Right ventricle myocardium inferior (tissue), 1 donor: ENCODE results near the gene TSKU. TPM values are rescaled to one million over a fixed set of nuclear protein-coding genes. Genes with fewer than 3 reads are reported as not detected.
A peak's percentile ranks its signal among the peaks of the same experiment; 100 is the strongest.

Source experiments
- ATAC-seq: fragments of 200-7000 bp; cut with Tn5 transposase; one replicate; pipeline ENCODE4 v1.9.1; 2020; ENCODE audit warnings: mild to moderate bottlenecking, moderate library complexity
- DNase-seq: peaks from one replicate; pipeline ENCODE4 v3.0.0; 2021; ENCODE audit errors: missing footprints
- intact Hi-C: fragments of 100-400 bp; cut with DNase I; formaldehyde crosslinking; loops from one replicate; pipeline ENCODE4 v1.11.0; 2022
- total RNA-seq: library from RNA; stranded (reverse); fragmentation: NEBNext Ultra II Directional; extraction: Animal tissue kit (Norgen Biotek cat#: 25700); gene quantifications from one replicate; pipeline ENCODE4 v1.2.1, GENCODE V29; 2021
- donor health status: DM: no; HTN: yes; CAD: no; lungs with severe emphysema.

The TSKU gene
- total RNA-seq, 1 donor from 2014 or later, result 16.2 TPM

GRCh38 chr11:76795290-76795935 is 12.3 kb downstream of the TSKU start:
- DNase-seq (no peak), ATAC-seq (no peak)
- intact Hi-C loops, result no loop called here

GRCh38 chr11:76795936-76796441 is 12.8 kb downstream of the TSKU start:
- ATAC-seq (no peak), DNase-seq (no peak)
- intact Hi-C loops, result no loop called here

GRCh38 chr11:76796511-76797198 is 13.5 kb downstream of the TSKU start:
- DNase-seq (no peak), ATAC-seq (no peak)
- intact Hi-C loops, result no loop called here

DNA sequence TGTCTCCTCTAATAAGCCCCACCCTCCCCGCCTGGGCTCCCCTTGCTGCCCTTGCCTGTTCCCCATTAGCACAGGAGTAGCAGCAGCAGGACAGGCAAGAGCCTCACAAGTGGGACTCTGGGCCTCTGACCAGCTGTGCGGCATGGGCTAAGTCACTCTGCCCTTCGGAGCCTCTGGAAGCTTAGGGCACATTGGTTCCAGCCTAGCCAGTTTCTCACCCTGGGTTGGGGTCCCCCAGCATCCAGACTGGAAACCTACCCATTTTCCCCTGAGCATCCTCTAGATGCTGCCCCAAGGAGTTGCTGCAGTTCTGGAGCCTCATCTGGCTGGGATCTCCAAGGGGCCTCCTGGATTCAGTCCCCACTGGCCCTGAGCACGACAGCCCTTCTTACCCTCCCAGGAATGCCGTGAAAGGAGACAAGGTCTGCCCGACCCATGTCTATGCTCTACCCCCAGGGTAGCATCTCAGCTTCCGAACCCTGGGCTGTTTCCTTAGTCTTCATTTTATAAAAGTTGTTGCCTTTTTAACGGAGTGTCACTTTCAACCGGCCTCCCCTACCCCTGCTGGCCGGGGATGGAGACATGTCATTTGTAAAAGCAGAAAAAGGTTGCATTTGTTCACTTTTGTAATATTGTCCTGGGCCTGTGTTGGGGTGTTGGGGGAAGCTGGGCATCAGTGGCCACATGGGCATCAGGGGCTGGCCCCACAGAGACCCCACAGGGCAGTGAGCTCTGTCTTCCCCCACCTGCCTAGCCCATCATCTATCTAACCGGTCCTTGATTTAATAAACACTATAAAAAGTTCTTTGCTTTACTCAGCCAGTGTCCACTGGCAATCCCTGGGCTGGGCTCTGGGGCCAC is 14.4 kb downstream of the TSKU start:
- ATAC-seq (no peak), DNase-seq (no peak)
- intact Hi-C loops, result no loop called here

GRCh38 chr11:76798202-76798581 is 15.0 kb downstream of the TSKU start:
- no peak for DNase-seq
- no peak for ATAC-seq
- intact Hi-C loops, result no loop called here

DNA sequence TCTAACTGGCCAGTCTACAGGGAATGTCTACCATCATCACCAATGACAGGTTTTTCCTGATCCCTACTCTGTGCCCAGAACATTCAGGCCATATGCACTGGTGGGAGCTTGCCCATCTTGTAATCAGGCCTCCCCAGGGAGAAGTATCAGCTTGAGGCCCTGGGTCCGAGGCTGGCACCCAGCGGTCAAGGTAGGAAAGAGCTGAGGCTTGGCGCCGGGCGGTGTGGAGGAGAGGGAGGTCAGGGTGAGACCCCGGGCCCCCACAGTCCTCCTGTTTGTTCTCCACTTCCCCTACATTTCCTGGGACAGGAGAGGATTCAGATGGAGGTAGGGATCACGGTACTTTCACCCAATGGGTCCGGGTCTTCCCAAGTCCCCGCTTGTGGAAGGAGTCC is 15.5 kb downstream of the TSKU start:
- intact Hi-C loops, result loop anchor here (1.0 kb wide), 1 partner anchor 63 kb away; no protein-coding TSS in a partner anchor
- peak; percentile 0 for ATAC-seq
- DNase-seq, result no peak

DNA sequence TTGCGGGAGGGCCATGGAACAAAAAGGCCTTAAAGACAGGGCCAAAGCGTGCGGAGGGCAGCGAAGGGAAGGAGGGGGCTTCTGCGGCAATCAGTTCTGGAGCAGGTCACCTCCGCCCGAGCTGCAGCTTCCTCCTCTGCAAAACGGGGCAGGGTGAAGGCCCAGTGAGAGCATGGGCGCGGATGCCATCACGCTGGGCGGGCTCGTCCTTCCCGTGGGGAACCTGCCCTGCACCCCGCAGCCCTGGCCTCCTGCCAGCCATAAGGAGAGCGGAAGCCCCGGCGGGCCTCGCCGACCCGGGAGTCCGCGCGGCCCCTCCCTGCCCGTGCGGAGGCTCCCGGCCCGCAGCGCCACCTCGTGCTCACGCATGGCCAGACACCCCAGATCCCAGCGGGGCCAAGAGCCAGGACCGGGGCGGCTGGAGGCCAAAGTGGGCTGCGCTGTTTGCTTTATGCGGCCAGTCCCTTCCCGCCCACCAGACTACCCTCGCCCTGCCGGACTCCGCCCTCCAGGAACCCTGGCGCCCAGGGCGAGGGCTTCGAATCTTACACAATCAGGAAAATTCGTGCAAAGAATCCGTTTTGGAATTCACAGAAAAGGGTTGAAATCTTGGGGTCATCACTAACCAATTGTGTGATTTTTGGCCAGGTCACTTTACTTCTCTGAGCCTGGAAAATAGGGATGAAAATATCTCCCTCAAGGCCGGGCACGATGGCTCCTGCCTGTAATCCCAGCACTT is 16.1 kb downstream of the TSKU start:
- DNase-seq (peak; percentile 93), ATAC-seq (peak; percentile 91)
- intact Hi-C loops, result loop anchor here (1.0 kb wide), 1 partner anchor 64 kb away; no protein-coding TSS in a partner anchor

DNA sequence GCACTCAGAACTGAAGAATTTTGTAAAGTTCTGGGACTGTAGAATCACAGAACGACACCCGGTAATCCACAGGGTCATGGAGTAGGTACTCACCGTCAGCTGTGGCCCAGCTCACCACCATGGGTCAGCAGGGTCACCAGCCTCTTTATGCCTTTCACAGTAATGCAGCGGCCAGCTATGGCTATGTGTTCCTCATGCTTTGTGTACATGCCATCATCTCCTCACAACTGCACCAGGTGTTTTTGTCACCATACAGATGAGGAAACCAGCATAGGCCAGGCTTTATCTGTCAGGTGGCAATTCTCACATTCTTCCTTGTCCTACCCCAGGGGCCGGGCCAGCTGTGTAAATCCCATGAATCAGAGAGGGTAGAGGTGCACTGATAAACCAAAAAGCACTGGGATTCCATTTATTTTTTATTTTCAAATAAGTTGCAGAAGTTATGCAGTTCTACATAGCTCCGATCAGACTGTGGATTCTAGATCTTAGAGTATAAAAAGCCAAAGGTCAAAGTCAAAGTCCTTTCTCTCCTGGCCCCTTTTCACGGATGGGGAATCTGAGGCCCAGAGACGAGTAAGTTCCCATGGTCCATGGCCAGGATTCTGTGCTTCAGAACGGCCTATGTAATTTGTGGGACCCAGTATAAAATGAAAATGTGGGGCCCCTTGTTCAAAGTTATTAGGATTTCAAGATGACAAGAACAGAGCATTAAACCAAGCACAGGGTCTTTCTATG is 17.5 kb downstream of the TSKU start:
- intact Hi-C loops, result loop anchor here (10.0 kb wide), 1 partner anchor 294 kb away; no protein-coding TSS in a partner anchor
- ATAC-seq (no peak), DNase-seq (no peak)

- DNase-seq (no peak), ATAC-seq (no peak)
- intact Hi-C loops, result loop anchor here (10.0 kb wide), 1 partner anchor 294 kb away; no protein-coding TSS in a partner anchor
Observed at GRCh38 chr11:76801225-76801624, 18.1 kb downstream of the TSKU start.

DNA sequence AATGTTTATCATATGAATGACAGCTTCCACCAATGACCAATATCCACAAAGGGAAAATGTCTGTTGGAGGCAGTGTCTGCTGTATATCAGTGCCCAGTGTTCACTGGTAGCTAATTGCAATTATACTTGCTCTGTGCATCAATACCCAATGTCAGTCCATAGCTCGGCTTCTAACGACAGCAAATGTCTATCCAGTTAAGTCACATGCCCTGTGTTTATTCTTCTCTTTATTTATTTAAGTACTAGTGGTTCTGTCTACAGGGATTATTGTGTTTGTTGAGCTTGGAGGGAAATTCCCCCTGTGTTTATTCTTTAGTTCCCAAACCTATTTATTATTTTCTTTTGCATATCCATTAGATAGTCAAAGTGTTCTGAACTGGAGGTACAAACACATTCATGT is 18.6 kb downstream of the TSKU start:
- intact Hi-C loops, result loop anchor here (10.0 kb wide), 1 partner anchor 293 kb away; no protein-coding TSS in a partner anchor
- DNase-seq, result no peak
- ATAC-seq, result no peak

- DNase-seq, result no peak
- intact Hi-C loops, result loop anchor here (10.0 kb wide), 1 partner anchor 293 kb away; no protein-coding TSS in a partner anchor
- no peak for ATAC-seq
Observed at GRCh38 chr11:76802151-76802550, 19.0 kb downstream of the TSKU start.

- intact Hi-C loops, result loop anchor here (10.0 kb wide), 1 partner anchor 292 kb away; no protein-coding TSS in a partner anchor
- DNase-seq (no peak), ATAC-seq (no peak)
Observed at GRCh38 chr11:76802621-76803020, 19.5 kb downstream of the TSKU start.

DNA sequence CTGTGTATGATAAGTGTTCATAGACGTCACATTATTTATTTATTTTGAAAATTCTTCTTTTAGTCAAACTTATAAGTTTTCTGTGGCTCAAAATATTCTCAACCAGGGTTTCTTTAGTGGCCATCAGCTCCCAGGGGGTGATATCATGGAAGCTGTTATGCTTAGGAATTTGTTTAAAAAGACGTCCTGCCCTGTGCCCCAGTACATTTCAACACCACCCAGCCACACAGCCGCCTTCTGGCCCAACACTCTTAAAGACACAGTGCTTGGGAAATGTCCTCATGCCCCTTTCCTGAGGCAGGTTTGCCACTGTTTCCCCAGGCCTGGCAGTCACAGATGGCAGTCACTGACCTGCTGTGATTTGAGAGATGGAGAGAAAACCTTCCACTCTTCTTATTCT is 19.9 kb downstream of the TSKU start:
- intact Hi-C loops, result loop anchor here (10.0 kb wide), 1 partner anchor 292 kb away; no protein-coding TSS in a partner anchor
- ATAC-seq, result peak; percentile 23
- no peak for DNase-seq

DNA sequence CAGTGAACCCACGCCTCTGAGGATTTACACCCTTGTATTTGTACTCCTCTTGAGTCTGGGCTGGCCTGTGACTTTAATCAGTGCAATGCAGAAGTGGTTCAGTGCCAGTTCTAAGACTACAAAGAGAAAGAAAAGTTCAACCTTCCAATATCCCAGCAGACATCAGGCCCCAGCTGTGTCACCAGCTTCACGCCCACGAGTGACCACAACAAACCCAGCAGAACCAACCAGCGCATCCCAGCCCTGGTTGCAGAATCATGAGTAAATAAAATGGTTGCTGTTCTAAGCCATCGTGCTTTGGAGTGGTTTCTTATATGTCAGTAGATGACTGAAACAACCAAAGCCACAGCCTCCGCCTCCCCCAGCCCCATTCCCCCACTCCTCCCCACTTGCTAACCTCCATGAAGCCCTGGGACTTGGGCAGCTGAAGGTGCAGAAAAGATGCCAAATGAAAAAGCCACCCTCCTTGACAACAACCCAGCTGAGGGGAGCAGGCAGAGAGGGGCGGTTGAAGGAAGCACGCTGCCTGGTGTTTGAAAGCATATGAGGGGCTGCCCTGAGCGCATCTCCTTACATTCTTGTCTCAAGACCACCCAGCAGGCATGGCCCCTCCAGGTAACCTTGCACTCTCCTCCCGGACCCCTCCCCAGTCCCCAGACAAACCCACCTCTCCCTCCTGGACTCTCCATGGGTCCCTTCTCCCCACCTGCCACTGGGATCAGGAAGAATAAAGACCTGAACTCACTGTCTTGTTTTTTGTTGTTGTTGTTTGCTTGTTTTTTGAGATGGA is 20.9 kb downstream of the TSKU start:
- DNase-seq (no peak), ATAC-seq (no peak)
- intact Hi-C loops, result loop anchor here (10.0 kb wide), 1 partner anchor 291 kb away; no protein-coding TSS in a partner anchor

DNA sequence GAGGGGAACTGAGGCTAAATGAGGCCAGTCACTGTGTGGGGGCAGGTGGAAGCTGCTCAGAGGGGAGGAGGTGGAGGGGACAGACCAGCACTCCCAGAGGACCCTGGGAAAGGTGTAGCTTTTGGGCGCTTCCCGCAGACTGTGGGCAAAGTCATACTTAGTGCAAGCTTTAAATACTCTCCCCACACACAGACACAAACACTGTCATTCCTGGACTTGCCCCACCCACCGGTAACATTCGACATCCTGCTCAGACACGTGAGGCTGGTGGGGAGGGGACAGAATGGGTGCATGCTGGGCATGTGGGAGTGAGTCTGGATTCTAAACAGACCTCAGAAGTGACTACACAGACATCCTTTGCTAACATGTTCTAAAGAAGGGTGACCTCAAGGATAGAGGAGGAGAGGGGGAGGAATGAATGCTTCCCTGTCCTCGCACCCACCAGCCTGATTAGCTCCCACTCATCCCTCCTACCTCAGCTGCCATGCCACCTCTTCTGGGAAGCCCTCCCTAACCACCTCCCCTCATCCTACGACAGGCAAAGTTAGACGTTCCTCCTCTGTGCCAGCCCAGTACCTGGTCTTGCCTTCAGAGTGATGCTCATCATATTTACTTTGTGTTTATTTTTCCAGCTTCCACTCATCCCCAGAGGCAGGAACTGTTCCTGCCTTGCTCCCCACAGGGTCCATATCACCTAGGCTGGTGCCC is 22.2 kb downstream of the TSKU start:
- intact Hi-C loops, result loop anchor here (10.0 kb wide), 1 partner anchor 289 kb away; no protein-coding TSS in a partner anchor
- ATAC-seq, result no peak
- DNase-seq, result no peak

DNA sequence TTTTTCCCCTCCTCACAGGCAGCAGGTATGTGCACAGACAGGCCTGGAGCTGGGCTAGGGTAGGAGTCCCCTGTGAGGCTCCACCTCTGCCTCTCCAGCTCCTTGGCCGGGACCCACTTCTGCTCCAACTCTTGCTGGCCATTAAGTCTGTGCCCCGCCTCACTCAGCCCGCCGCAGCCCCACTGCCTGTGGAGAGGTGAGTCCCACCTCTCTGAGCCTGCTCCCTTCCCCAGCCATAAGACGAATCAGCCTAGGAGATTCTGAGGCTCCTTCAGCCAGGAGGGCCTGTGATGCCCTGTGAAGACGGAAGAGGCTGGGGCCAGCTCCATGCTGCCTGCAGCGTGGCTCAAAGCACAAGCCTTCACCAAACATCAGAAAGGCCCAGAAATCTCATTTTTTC is 23.0 kb downstream of the TSKU start:
- intact Hi-C loops, result loop anchor here (10.0 kb wide), 1 partner anchor 289 kb away; no protein-coding TSS in a partner anchor
- DNase-seq (no peak), ATAC-seq (no peak)
